Measurements from ENCODE around the gene OR1A1. TPM values are rescaled to one million over a fixed set of nuclear protein-coding genes. Genes with fewer than 3 reads are reported as not detected.

The OR1A1 gene
- total and polyA plus RNA-seq, 2 of the 13 experiments (the other 11 are each of a cell fraction or from before 2014, with no cell fraction given): not detected

GRCh38 chr17:3256575-3256974, 49.1 kb downstream of the OR1A1 start:
- Histone ChIP-seq H3K4me2 (ENCODE audit: low read depth, low read length) (no peak overlapping the region), H3K4me3 (replicated peaks in 1 of 3; ENCODE audit: insufficient read depth in 1 of 3, low read depth in 2 of 3, low read length in 3 of 3) (no peak overlapping the region), H3K9ac (ENCODE audit: insufficient read depth, low read depth, low read length) (no peak overlapping the region), H3K9me3 (ENCODE audit: low read length) (no peaks in the 10 kb centered on the region), H3K27me3 (ENCODE audit: control insufficient read depth in 1 of 2, insufficient read depth in 2 of 2, low read length in 2 of 2) (peaks cover 3 to 19% of the 10 kb centered on the region in 2 experiments; a peak in 3 of 5 replicates), H3K36me3 (replicated peaks in 1 of 2; ENCODE audit: control insufficient read depth in 1 of 2, insufficient read depth in 2 of 2, low read length in 2 of 2) (no peaks in the 10 kb centered on the region), H4K20me1 (ENCODE audit: insufficient read depth, low read length) (no peaks in the 10 kb centered on the region), H2AFZ (ENCODE audit: low read length) (no peak overlapping the region), H3K79me2 (ENCODE audit: insufficient read depth, low read length) (no peaks in the 10 kb centered on the region), H3K27ac (ENCODE audit: extremely low read length, insufficient read depth, low read length) (no peak overlapping the region), H3K4me1 (ENCODE audit: insufficient read depth, low read length) (no peaks in the 10 kb centered on the region)
- POLR2A ChIA-PET: no interaction called here
- no peak for ATAC-seq
- CTCF ChIA-PET (ENCODE audit: low intra/inter-chr PET ratio, low total read pairs): no interaction called here
- FAIRE-seq: no peak
- WGBS (ENCODE audit: low lambda C conversion rate): 53% methylated on average over 8 of the region's 8 CpGs
- in situ Hi-C loops (cut with HindIII; ENCODE audit: extremely low pct_ligation_motif_present, low pct_unique_long_range_greater_than_20kb) (no loop called here), intact Hi-C loops (cut with micrococcal nuclease; ENCODE audit: unreplicated experiment) (no loop called here)
- no peak for DNase-seq (ENCODE audit: low spot score)
- no TSS peak for BruUV-seq (replicated peaks)
- no peak for TF ChIP-seq SP5 (CRISPR knock-in tag; IDR thresholded peaks at IDR 0.05; ENCODE audit: borderline replicate concordance, low read depth)
- TF ChIP-seq USF2 (IDR thresholded peaks at IDR 0.05; ENCODE audit: low read depth, low read length): no peak
- TF ChIP-seq USF2 (CRISPR knock-in tag; IDR thresholded peaks at IDR 0.05; ENCODE audit: borderline replicate concordance): no peak
- TF ChIP-seq NFE2L1 (CRISPR knock-in tag; IDR thresholded peaks at IDR 0.05; ENCODE audit: borderline replicate concordance): no peak
- no peak for TF ChIP-seq ZNF691 (CRISPR knock-in tag; IDR thresholded peaks at IDR 0.05; ENCODE audit: borderline replicate concordance, low read depth)
- no peak for TF ChIP-seq ZNF782 (CRISPR knock-in tag; IDR thresholded peaks at IDR 0.05; ENCODE audit: borderline replicate concordance)
- TF ChIP-seq ZNF598 (CRISPR knock-in tag; IDR thresholded peaks at IDR 0.05; ENCODE audit: borderline replicate concordance): no peak
- no peak for TF ChIP-seq PCBP2 (optimal IDR thresholded peaks at IDR 0.05; ENCODE audit: low read depth, low read length, poor library complexity, severe bottlenecking)
- TF ChIP-seq MED1 (CRISPR knock-in tag; IDR thresholded peaks at IDR 0.05): no peak
